Activated CD8-positive, alpha-beta memory T cell treated with anti-CD3 and anti-CD28 coated beads for 24 hours (primary cell): Measurements from ENCODE around the gene NDUFC2.
"Not testable (repeated sequence)": the region's sequence is repeated elsewhere in the genome, so short reads cannot be mapped to it uniquely, and the experiment has no call there.

Experiments used
- DNase-seq: peaks from one replicate; pipeline ENCODE4 v3.0.0-alpha.2; 2020

The NDUFC2 gene

GRCh38 chr11:78079232-78080083 lies at the start of gene NDUFC2:
Gene NDUFC2 (minus strand): TSS chr11:78079862. CDS start chr11:78079744, 118 bp downstream.
- DNase-seq = peak; percentile 89

- no peak for DNase-seq
Observed at GRCh38 chr11:78127403-78127802, 47.7 kb upstream of the NDUFC2 start.

GRCh38 chr11:78112582-78113275 lies 33.1 kb upstream of the NDUFC2 start:
- DNase-seq = no peak

- DNase-seq = no peak
Observed at GRCh38 chr11:78111298-78111697, 31.6 kb upstream of the NDUFC2 start.

- DNase-seq = no peak
Observed at GRCh38 chr11:78110830-78111229, 31.2 kb upstream of the NDUFC2 start.

- DNase-seq = no peak
Observed at GRCh38 chr11:78110351-78110750, 30.7 kb upstream of the NDUFC2 start.

GRCh38 chr11:78109081-78110015 lies 29.7 kb upstream of the NDUFC2 start:
- DNase-seq = no peak

- no peak for DNase-seq
Observed at GRCh38 chr11:78100676-78101472, 21.2 kb upstream of the NDUFC2 start.

- DNase-seq = no peak
Observed at GRCh38 chr11:78100261-78100660, 20.6 kb upstream of the NDUFC2 start.

- DNase-seq = no peak
Observed at GRCh38 chr11:78099666-78100065, 20.0 kb upstream of the NDUFC2 start.

GRCh38 chr11:78097666-78098385 lies 18.2 kb upstream of the NDUFC2 start:
- no peak for DNase-seq

- no peak for DNase-seq
Observed at GRCh38 chr11:78094250-78094649, 14.6 kb upstream of the NDUFC2 start.

- not testable (repeated sequence) for DNase-seq
Observed at GRCh38 chr11:78086521-78087074, 6.9 kb upstream of the NDUFC2 start.

GRCh38 chr11:78085972-78086371 lies 6.3 kb upstream of the NDUFC2 start:
- no peak for DNase-seq

GRCh38 chr11:78084506-78084905 lies 4.8 kb upstream of the NDUFC2 start:
- not testable (repeated sequence) for DNase-seq

GRCh38 chr11:78083021-78083420 lies 3.4 kb upstream of the NDUFC2 start:
- no peak for DNase-seq

- DNase-seq = no peak
Observed at GRCh38 chr11:78082146-78082545, 2.5 kb upstream of the NDUFC2 start.

- no peak for DNase-seq
Observed at GRCh38 chr11:78081583-78081982, 1.9 kb upstream of the NDUFC2 start.

GRCh38 chr11:78080818-78081495 lies 1.3 kb upstream of the NDUFC2 start:
- no peak for DNase-seq

GRCh38 chr11:78080084-78080817 lies 589 bp upstream of the NDUFC2 start:
- DNase-seq = no peak
